D721Med (cell line): ENCODE results near the gene GNAL.

Experiments
- DNase-seq: peaks from one replicate; pipeline ENCODE4 v3.0.0; 2011; ENCODE audit warnings: low spot score; ENCODE audit not compliant: insufficient read length
- FAIRE-seq: peaks from 2 replicates; lab custom pipeline; 2011; peaks lifted over from hg19 to GRCh38; lab: Jason Lieb, UNC
- CTCF ChIP-seq: IDR thresholded peaks from 2 replicates; pipeline ENCODE4 v1.5.1; 2012; ENCODE audit warnings: mild to moderate bottlenecking, control low read depth; ENCODE audit not compliant: insufficient read depth; ENCODE audit errors: missing control alignments

The GNAL gene

GRCh38 chr18:11739893-11740292, 50.8 kb downstream of the GNAL start:
- no peak for FAIRE-seq
- DNase-seq, result no peak
- TF ChIP-seq CTCF, result no peak

- no peak for TF ChIP-seq CTCF
- FAIRE-seq, result no peak
- no peak for DNase-seq
Observed at GRCh38 chr18:11740461-11740860, 51.4 kb downstream of the GNAL start.

GRCh38 chr18:11741505-11742145, 52.6 kb downstream of the GNAL start:
- no peak for DNase-seq
- FAIRE-seq, result no peak
- peak; percentile 34 for TF ChIP-seq CTCF

GRCh38 chr18:11745521-11745920, 56.5 kb downstream of the GNAL start:
- no peak for DNase-seq
- FAIRE-seq, result no peak
- TF ChIP-seq CTCF, result no peak

- FAIRE-seq (no peak), DNase-seq (no peak)
- no peak for TF ChIP-seq CTCF
Observed at GRCh38 chr18:11747286-11747685, 58.2 kb downstream of the GNAL start.

GRCh38 chr18:11747731-11748130, 58.7 kb downstream of the GNAL start:
- DNase-seq (no peak), FAIRE-seq (no peak)
- TF ChIP-seq CTCF, result no peak

GRCh38 chr18:11749305-11749704, 60.2 kb downstream of the GNAL start:
- TF ChIP-seq CTCF, result no peak
- no peak for DNase-seq
- no peak for FAIRE-seq
